Erythroblast (primary cell): ENCODE data around the gene UBE3B.

Experiments used
- GATA1 ChIP-seq: IDR thresholded peaks from 2 replicates; pipeline ENCODE4 v1.6.1; 2011; ENCODE audit warnings: low read depth, mild to moderate bottlenecking, control low read depth, low read length, moderate library complexity
- POLR2A ChIP-seq: IDR thresholded peaks from 2 replicates; pipeline ENCODE4 v1.6.1; 2011; ENCODE audit warnings: mild to moderate bottlenecking, low read length

GRCh38 chr12:109491671-109492070 lies 14.2 kb downstream of the UBE3B start:
- TF ChIP-seq POLR2A (no peak), GATA1 (no peak)
